ENCODE results near the gene TM4SF5. TPM values are rescaled to one million over a fixed set of nuclear protein-coding genes. Genes with fewer than 3 reads are reported as not detected.

TM4SF5 gene
- total and polyA plus RNA-seq, 2 of the 8 experiments (the other 6 are each of a cell fraction or from before 2014, with no cell fraction given) = not detected

DNA sequence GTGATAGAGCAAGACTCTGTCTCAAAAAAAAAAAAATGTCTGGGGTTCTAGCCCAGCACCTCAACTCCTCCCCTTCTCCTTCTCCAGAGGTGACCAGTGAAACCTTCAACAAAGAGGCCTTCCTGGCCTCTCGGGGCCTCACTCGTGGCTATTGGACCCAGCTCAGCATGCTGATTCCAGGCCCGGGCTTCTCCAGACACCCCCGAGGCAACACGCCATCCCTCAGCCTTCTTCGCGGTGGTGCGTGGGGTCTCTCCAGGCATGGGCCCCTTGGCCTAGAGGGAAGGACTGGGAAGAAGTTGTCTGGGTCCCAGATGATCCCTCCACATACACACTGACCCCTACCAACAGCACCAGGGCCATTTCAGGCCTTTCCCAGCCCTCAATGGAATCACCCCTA is 28.5 kb upstream of the TM4SF5 start:
- no peak overlapping the region for H3K56ac ChIP-seq (replicated peaks; ENCODE audit: insufficient read length, low read depth, low read length)
- H3K23me2 ChIP-seq (ENCODE audit: low read depth, low read length) = peaks cover 21% of the 10 kb centered on the region; the same call in 1 of the 2 replicates
- H2BK120ac ChIP-seq (replicated peaks; ENCODE audit: low read depth, low read length) = no peak overlapping the region
- no peak overlapping the region for H3K4me3 ChIP-seq (ENCODE audit: extremely low read depth in 1 of 4, insufficient read depth in 2 of 4, low read depth in 3 of 4, low read length in 4 of 4)
- H2BK5ac ChIP-seq (ENCODE audit: low read depth, low read length) = no peak overlapping the region
- ChIA-PET CTCF (ENCODE audit: partially characterized antibody) (interaction anchor here (0.9 to 3.1 kb wide), 7 partner anchors 10 to 117 kb away, joined by 3 to 14 read pairs (median 4); partner anchors contain the start of gene MED11), POLR2A (ENCODE audit: partially characterized antibody) (no interaction called here)
- no peak overlapping the region for H3K23ac ChIP-seq (ENCODE audit: insufficient read length)
- H3K4ac ChIP-seq (replicated peaks; ENCODE audit: insufficient read length, low read depth, low read length) = no peak overlapping the region
- H4K91ac ChIP-seq (replicated peaks; ENCODE audit: insufficient read length, low read length) = no peak overlapping the region
- no peak overlapping the region for H2BK15ac ChIP-seq (ENCODE audit: low read length)
- no peak overlapping the region for H3K18ac ChIP-seq (ENCODE audit: extremely low read depth, low read length)
- no peaks in the 10 kb centered on the region for H4K20me1 ChIP-seq (replicated peaks in 1 of 2; ENCODE audit: control insufficient read depth in 1 of 2, insufficient read depth in 2 of 2, low read length in 2 of 2)
- no peak overlapping the region for H3K9ac ChIP-seq (replicated peaks in 1 of 4; ENCODE audit: extremely low read depth in 1 of 4, low read depth in 3 of 4, low read length in 3 of 4)
- FAIRE-seq = no peak
- H4K5ac ChIP-seq (ENCODE audit: insufficient read length, low read depth, low read length) = no peak overlapping the region
- H3K4me1 ChIP-seq (replicated peaks in 1 of 4; ENCODE audit: control insufficient read depth in 3 of 4, insufficient read depth in 4 of 4, low read length in 3 of 4) = peaks cover 0 to 10% (median 7%) of the 10 kb centered on the region in 4 experiments; a peak in 5 of 7 replicates
- no peak overlapping the region for H4K8ac ChIP-seq (ENCODE audit: extremely low read depth, insufficient read depth, low read length)
- 96% methylated on average over 8 of the region's 8 CpGs; no CpG with 5 or more reads in 1 of the 2 experiments for WGBS, 2 experiments (ENCODE audit: extremely low coverage in 1 of 2, insufficient coverage in 1 of 2, insufficient read length in 1 of 2, insufficient replicate concordance in 2 of 2, low coverage in 1 of 2, low lambda C conversion rate in 2 of 2, missing lambda C conversion rate in 1 of 2)
- H3K79me1 ChIP-seq (ENCODE audit: low read depth, low read length) = no peaks in the 10 kb centered on the region
- H2AK5ac ChIP-seq (ENCODE audit: low read depth, low read length) = no peak overlapping the region
- H2BK20ac ChIP-seq (ENCODE audit: low read length) = no peak overlapping the region
- H3K79me2 ChIP-seq (ENCODE audit: control insufficient read depth in 1 of 2, insufficient read depth in 2 of 2, low read length in 2 of 2) = no peaks in the 10 kb centered on the region
- H3K27ac ChIP-seq (ENCODE audit: low read depth, low read length) = no peak overlapping the region
- no peak overlapping the region for H3K14ac ChIP-seq (ENCODE audit: insufficient read length)
- TF ChIP-seq SIX5 (IDR thresholded peaks at IDR 0.05; ENCODE audit: low read depth, low read length) (no peak), TBP (IDR thresholded peaks at IDR 0.05; ENCODE audit: low read depth, low read length) (no peak), CEBPB (IDR thresholded peaks at IDR 0.05; ENCODE audit: low read depth, low read length) (no peak), POU5F1 (IDR thresholded peaks at IDR 0.05; ENCODE audit: low read depth, low read length) (no peak), KDM5A (IDR thresholded peaks at IDR 0.05; ENCODE audit: low read length) (no peak), EGR1 (IDR thresholded peaks at IDR 0.05; ENCODE audit: borderline replicate concordance, low read depth, low read length) (no peak), NRF1 (IDR thresholded peaks at IDR 0.05; ENCODE audit: low read depth, low read length) (no peak), TCF12 (IDR thresholded peaks at IDR 0.05; ENCODE audit: low read depth, low read length) (no peak)
- no peak overlapping the region for H2BK12ac ChIP-seq (ENCODE audit: low read depth, low read length)
- H3K9me3 ChIP-seq (ENCODE audit: insufficient read depth in 2 of 2, low read depth in 1 of 2, low read length in 1 of 2) = no peaks in the 10 kb centered on the region; a peak in 1 of 4 replicates
- H3K27me3 ChIP-seq (replicated peaks in 1 of 4; ENCODE audit: control insufficient read depth in 3 of 4, extremely low read depth in 1 of 4, insufficient read depth in 3 of 4, low read length in 3 of 4) = peaks cover 27 to 52% (median 41%) of the 10 kb centered on the region in 4 experiments
- DNase-seq (ENCODE audit: low read depth in 1 of 2, low spot score in 2 of 2) = no peak
- no peaks in the 10 kb centered on the region; a peak in 1 of 8 replicates for H3K36me3 ChIP-seq (ENCODE audit: control insufficient read depth in 2 of 4, insufficient read depth in 4 of 4, low read length in 3 of 4)
- no peak overlapping the region for H2AFZ ChIP-seq (ENCODE audit: low read length)
- H3K4me2 ChIP-seq (ENCODE audit: insufficient read depth in 1 of 2, low read depth in 2 of 2, low read length in 2 of 2) = no peak overlapping the region
